GM21423 (cell line): Measurements from ENCODE around the gene COA1.
"Not testable (repeated sequence)": the region's sequence is repeated elsewhere in the genome, so short reads cannot be mapped to it uniquely, and the experiment has no call there.

Experiments
- ATAC-seq: cut with Tn5 transposase; IDR thresholded peaks from one replicate; pipeline ENCODE4 v1.9.1; 2021; ENCODE audit warnings: mild to moderate bottlenecking, moderate library complexity; ENCODE audit not compliant: unreplicated experiment

The COA1 gene

GRCh38 chr7:43637114-43637806 lies 92.1 kb downstream of the COA1 start:
- no peak for ATAC-seq

DNA sequence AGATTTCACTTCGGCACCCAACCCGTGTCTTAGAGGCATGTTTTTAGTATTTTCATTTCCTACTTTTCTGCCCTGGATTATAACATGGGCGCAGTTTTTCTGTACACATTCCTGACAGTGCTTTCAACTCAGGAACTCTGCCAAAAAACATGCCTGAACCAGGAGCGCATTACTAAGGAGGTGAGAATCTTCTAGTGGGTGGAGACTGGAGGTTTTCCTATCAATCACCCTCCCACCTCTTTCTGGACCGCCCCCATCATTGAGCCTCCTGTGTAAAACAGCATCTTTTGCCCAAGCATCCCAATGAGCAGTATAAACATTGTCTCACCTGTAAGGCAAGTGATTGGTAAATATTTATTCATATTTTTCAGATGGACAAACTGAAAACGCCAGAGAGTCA lies 93.2 kb downstream of the COA1 start:
- ATAC-seq, result no peak

DNA sequence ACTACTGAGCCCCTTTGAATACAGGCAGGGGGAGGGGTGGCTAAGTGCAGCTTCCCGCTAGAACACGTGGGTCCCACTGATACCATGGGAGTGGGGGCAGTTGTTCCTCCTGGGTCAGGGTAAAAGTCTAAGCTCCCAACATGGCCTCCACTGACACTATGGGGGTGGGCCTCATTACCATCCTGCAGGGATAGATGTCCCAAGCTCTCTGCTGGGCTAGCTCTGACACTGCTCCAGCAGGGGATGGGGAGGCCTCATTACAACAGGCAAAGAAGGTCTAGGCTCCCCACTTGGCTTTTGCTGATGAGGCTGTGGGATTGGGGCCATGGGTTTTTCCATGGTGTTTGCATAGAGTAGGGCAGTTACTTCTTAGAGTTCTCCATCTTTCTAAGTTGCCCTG lies 94.9 kb downstream of the COA1 start:
- no peak for ATAC-seq

- no peak for ATAC-seq
Measured at GRCh38 chr7:43632746-43633145, 96.6 kb downstream of the COA1 start.

- no peak for ATAC-seq
Measured at GRCh38 chr7:43631559-43631958, 97.8 kb downstream of the COA1 start.

DNA sequence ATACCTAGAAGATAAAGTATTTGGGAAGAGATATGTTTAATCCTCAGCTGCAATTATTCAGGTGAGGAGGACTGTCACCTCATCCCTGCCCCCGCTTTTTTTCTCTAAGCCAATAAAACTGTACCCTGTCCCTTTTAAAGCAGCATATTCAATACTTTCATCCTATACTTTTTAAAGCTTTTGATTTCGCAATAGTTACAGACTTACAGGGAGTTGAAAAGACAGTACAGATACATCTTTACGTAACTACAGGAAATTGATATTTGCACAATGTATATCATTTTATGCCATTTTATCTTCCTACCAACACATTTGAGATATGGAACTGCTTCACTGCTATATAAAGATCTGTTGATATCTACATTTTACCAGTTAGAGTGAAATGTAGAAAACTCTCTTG lies 98.8 kb downstream of the COA1 start:
- no peak for ATAC-seq

GRCh38 chr7:43629857-43630256 lies 99.5 kb downstream of the COA1 start:
- no peak for ATAC-seq

GRCh38 chr7:43628431-43628830 lies 100.9 kb downstream of the COA1 start:
- ATAC-seq, result no peak

DNA sequence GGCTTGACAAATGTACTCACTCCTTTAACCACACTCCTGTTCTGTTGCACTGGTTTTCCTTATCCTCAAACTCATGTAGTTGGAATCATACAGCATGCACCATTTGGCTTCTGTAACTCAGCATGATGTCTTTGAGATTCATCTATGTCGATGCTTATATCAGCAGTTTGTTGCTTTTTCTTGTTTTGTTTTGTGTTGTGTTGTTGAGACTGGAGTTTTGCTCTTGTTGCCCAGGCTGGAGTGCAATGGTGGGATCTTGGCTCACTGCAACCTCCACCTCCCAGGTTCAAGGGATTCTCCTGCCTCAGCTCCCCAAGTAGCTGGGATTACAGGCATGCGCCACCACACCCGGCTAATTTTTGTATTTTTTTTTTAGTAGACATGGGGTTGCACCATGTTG lies 101.5 kb downstream of the COA1 start:
- ATAC-seq, result not testable (repeated sequence)

- no peak for ATAC-seq
Measured at GRCh38 chr7:43626695-43627094, 102.6 kb downstream of the COA1 start.

- ATAC-seq, result peak; percentile 49
Measured at GRCh38 chr7:43625980-43626379, 103.3 kb downstream of the COA1 start.

GRCh38 chr7:43625453-43625852 lies 103.9 kb downstream of the COA1 start:
- ATAC-seq, result peak; percentile 69

GRCh38 chr7:43624156-43624555 lies 105.2 kb downstream of the COA1 start:
- ATAC-seq, result no peak

- no peak for ATAC-seq
Measured at GRCh38 chr7:43621729-43622448, 107.4 kb downstream of the COA1 start.

GRCh38 chr7:43619213-43620012 lies 109.9 kb downstream of the COA1 start:
- no peak for ATAC-seq

DNA sequence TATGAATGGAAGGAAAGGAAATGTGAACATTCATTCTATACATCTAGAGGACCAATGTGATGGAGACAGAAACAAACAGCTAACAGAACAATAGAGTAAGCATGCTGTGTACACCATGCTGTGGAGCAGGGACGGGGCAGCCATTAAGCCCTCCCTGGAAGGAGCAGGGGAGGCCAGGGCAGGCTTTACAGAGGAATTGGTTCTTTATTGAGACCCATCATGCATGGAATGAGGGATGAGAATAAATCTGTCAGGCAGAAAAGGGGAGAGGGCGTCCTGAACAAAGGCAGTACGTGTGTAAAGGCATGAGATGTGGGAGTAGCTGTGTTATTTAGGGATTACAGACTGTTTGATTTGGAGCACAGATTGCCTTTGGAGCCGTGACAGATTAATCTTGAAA lies 111.2 kb downstream of the COA1 start:
- no peak for ATAC-seq

- no peak for ATAC-seq
Measured at GRCh38 chr7:43616977-43617376, 112.3 kb downstream of the COA1 start.

GRCh38 chr7:43615558-43616145 lies 113.7 kb downstream of the COA1 start:
- ATAC-seq, result no peak

DNA sequence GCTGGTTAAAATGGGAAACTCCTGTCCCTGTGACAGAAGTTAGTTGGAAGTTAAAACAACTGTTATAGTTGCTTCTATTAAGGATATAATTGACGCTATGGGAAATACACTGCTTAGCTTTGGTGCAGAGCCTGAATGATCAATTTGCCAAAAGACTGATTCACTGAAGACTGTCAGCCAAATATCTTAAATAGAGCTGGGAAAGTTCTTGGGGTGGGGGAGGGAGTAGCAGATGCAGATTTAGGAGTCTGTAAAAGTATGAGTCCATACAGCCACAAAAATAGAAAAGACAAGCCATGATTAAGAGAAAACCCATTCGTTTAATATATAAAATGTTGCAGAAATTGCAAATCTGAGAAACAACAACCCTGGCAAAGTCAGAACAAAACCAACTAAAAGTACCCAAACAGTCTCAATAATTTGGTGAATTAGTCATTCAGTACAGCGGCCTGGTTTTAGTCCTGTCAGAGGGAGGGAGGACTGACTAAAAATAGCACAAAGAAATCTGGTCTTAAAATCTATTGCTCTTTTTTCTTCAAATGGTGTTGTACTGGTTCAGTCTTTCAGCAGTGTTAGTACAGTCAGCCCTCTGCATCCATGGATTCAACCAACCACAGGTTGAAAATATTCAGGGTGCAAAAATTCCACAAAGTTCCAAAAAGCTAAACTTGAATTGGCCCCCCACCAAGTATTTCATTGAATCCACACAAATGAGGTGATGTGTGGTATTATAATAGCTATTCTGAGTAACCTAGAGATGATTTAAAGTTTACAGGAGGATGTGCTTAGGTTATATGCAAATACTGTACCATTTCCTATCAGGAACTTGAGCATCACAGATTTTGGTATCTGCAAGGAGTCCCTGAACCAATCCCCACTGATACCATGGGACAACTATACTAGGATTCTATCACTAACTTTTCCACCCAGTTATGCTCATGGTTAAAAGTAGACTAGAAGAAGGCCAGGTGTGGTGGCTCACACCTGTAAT lies 116.4 kb downstream of the COA1 start:
- no peak for ATAC-seq

GRCh38 chr7:43612128-43612527 lies 117.2 kb downstream of the COA1 start:
- ATAC-seq, result no peak
